ENCODE measurements around the gene SH3BGR. TPM values are rescaled to one million over a fixed set of nuclear protein-coding genes. Genes with fewer than 3 reads are reported as not detected.

SH3BGR gene
- total and polyA plus RNA-seq, 10 of the 15 experiments (the other 5 are each of a cell fraction or from before 2014, with no cell fraction given), result 0.45 to 3.5 (median 1.7) TPM

DNA sequence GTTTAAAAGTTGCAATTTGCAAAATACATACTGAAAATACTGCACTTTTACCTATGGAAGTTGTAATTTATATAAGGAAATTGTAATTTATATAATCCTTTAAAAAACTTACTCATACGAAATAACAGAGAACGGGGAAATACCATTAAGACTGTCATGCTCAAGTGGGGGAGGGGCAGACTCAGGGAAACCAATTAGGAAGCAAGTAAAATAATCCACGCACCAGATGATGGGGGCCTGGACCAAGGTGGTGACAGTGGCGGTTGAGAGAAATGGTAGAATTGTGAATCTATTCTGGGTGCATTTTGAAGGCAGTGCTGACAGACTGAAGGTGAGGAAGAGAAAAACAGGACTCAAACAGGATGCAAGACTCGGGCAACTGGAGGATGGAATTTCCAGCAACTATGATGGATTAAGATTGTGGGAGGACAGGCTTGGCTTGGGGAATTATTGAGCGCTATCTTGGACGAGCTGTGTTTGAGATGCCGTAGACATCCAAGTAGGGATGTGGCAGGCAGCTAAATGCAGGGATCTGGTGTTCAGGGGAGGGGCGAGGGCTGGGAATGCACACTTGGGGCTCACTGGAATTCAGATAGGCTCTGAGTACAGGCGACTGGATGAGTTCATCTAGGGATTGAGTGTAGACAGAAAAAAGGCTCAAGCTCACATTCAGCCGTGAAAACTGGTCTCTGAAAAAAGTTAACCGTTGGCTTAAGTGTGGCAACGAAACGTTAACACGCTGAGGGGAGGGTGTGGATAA, 7.2 kb upstream of the SH3BGR start (continued):
- TF ChIP-seq LARP7 (IDR thresholded peaks at IDR 0.05) (no peak), ATF7 (IDR thresholded peaks at IDR 0.05; ENCODE audit: low read depth) (no peak), E2F8 (IDR thresholded peaks at IDR 0.05; ENCODE audit: low read depth, partially characterized antibody) (no peak), SKIL (IDR thresholded peaks at IDR 0.05; ENCODE audit: low read depth, poor library complexity, severe bottlenecking) (no peak)
- TF ChIP-seq, protein P1, sequence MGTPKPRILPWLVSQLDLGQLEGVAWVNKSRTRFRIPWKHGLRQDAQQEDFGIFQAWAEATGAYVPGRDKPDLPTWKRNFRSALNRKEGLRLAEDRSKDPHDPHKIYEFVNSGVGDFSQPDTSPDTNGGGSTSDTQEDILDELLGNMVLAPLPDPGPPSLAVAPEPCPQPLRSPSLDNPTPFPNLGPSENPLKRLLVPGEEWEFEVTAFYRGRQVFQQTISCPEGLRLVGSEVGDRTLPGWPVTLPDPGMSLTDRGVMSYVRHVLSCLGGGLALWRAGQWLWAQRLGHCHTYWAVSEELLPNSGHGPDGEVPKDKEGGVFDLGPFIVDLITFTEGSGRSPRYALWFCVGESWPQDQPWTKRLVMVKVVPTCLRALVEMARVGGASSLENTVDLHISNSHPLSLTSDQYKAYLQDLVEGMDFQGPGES (IDR thresholded peaks at IDR 0.05), result no peak
